Glomerular endothelial cell (primary cell): Measurements from ENCODE around the gene CISTR. TPM values are rescaled to one million over a fixed set of nuclear protein-coding genes. Genes with fewer than 3 reads are reported as not detected.
"Not testable (repeated sequence)": the region's sequence is repeated elsewhere in the genome, so short reads cannot be mapped to it uniquely, and the experiment has no call there.

Source experiments
- DNase-seq: peaks from one replicate; pipeline ENCODE4 v3.0.0-alpha.2; 2011; ENCODE audit warnings: low read depth, low spot score; ENCODE audit errors: extremely low read depth
- total RNA-seq: library from RNA; depleted of rRNA; stranded (reverse); fragments of >200 nt; gene quantifications from 2 replicates; pipeline ENCODE4 v1.2.3, GENCODE V29; 2015

The CISTR gene
- total RNA-seq, 1 donor from 2014 or later = not detected

DNA sequence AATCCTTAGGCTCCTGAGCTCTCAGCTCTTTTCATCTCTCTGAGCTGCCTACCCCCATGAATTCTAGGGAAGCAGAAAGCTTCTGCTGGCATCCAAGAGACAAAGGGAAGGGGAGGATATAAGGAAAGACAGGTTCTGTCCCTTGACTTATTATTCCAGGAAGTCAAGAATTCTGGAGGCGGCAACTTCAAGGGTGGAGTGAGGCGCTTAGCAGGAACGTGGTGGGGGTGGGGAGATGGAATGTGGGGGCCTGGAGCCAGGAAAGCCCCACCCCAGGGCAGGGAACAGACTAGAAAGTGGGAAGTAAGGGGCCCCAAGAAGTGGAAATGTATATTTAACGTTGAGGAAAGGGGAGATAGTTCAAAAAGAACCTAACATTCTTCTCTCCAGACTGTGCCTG, 26.0 kb downstream of the CISTR start:
- DNase-seq = no peak

GRCh38 chr12:53722450-53723041, 29.2 kb downstream of the CISTR start:
- no peak for DNase-seq

GRCh38 chr12:53720946-53721345, 30.8 kb downstream of the CISTR start:
- DNase-seq = no peak

- DNase-seq = no peak
Measured at GRCh38 chr12:53719649-53720048, 32.1 kb downstream of the CISTR start.

GRCh38 chr12:53718567-53718966, 33.2 kb downstream of the CISTR start:
- DNase-seq = not testable (repeated sequence)

DNA sequence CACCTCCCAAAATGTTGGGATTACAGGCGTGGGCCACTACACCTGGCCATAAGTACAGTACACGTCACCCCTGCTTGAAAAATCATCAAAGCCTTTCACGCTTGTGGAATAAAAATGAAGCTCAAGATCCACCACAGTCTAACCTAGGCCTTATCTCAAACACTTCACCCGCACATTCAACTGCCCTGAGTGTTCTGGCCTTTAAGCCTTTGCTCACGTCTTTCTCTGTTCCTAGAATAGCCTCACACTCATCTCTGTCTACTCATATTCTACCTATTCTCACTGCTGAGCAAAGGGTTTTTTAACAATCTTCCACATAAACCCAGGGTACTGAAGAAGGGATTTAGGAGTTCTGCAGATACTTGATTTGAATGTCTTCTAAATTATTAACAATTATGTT, 34.5 kb downstream of the CISTR start:
- no peak for DNase-seq

- no peak for DNase-seq
Measured at GRCh38 chr12:53714004-53714403, 37.8 kb downstream of the CISTR start.

- no peak for DNase-seq
Measured at GRCh38 chr12:53713516-53713915, 38.3 kb downstream of the CISTR start.

DNA sequence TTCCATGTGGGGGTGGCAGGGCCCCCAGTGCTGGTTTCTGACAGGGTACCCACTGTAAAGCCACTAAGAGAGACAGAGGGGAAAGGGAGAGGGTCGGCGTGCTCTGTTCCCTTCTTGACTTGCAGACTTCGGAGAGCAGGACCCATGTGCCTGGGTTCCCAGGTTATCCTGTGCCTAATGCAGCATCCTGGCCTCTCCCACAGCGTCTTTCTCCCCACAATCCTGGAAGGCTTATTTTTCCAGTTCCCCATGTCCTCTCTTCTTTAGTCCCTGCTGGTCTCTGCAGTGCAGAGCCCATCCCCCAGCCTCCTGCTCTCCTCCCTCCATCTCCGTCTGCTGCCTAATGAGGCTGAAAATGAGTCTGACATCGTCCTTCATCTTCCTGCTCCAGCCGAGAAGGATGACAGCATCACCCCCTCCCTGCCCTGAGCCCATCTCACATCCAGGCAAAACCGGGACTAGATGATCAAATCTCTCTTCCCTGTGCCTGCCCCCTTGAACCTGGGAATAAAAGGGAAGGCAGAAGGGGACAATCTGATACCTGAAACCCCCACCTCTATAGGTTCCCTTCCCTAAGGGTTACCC, 39.6 kb downstream of the CISTR start:
- DNase-seq = no peak

DNA sequence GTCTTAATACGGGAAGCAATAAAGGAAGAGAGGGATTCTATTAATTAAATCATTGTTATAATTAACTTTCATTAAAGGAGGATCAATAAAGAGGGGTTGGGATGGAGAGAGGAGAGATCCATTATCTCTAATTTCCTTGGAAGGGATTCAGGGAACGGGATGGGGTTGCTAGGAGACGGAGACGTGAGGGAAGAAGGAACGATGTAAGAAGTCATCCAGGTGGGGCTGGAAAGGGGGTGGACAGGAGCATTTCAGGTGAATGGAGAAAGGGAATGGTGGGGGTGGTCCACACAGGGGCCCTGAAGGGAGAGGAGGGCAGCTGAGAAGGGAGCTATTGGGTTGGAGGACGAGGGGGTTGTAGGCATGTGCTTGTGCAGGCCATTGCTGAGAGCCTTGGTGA, 41.7 kb downstream of the CISTR start:
- no peak for DNase-seq

DNA sequence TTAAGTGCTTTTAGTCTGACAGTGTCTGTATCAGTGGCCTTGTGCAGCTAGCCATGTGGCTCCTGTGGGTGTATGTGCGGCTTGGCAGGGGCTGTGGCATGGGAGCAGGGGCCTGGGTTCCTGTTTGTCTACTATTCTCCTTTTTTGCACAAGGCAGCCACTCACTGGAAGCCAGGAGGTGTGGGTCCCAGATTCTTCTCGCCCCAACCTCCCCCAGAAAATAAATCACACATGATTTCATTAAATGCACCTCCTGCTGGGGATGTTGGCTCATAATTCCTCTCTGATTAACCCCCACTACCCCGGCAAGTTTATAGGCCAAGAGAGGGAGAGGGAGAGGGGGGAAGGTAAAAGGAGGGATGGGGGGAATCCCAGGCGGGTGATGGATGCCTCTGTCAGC, 42.1 kb downstream of the CISTR start:
- DNase-seq = no peak

DNA sequence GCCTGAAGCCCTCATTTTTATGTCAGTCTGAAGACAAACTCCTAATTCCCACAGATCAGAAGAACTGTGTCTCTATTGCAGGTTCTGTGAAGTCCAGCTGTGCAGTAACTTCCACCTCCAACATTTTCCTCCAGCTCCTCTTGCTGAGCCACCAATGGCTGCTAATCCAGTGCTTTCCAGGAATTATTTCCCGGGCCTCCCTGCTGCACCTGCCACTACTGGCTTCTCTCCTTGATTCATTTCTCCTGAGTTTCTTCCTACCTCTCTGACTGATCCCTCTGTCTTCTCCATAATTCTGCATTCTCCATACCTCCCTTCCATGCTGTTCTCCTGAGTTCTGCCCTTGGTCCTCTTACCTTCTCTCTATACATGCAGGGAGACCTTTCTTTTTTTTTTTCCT, 45.7 kb downstream of the CISTR start:
- DNase-seq = no peak

DNA sequence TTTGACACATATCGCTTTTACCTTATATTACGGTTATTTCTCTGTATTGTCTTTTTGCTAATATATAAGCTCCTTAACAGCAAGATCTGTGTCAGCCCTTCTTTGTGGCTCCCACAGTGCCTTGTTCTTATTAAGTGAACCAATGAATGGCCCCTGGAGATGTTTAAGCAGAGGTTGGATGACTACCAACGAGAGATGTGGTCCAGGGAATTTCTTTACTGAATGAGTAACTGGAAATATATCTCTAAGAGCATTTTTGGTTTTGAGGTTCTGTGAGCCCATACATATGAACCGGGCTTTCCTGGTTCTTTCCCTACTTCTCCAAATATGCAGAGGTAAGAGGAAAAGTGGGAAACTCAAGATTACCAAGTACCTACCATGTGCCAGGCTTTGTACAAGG, 48.0 kb downstream of the CISTR start:
- DNase-seq = no peak

- no peak for DNase-seq
Measured at GRCh38 chr12:53701518-53702264, 50.1 kb downstream of the CISTR start.

- no peak for DNase-seq
Measured at GRCh38 chr12:53700567-53700966, 51.2 kb downstream of the CISTR start.

GRCh38 chr12:53699678-53700025, 52.1 kb downstream of the CISTR start:
- DNase-seq = no peak

DNA sequence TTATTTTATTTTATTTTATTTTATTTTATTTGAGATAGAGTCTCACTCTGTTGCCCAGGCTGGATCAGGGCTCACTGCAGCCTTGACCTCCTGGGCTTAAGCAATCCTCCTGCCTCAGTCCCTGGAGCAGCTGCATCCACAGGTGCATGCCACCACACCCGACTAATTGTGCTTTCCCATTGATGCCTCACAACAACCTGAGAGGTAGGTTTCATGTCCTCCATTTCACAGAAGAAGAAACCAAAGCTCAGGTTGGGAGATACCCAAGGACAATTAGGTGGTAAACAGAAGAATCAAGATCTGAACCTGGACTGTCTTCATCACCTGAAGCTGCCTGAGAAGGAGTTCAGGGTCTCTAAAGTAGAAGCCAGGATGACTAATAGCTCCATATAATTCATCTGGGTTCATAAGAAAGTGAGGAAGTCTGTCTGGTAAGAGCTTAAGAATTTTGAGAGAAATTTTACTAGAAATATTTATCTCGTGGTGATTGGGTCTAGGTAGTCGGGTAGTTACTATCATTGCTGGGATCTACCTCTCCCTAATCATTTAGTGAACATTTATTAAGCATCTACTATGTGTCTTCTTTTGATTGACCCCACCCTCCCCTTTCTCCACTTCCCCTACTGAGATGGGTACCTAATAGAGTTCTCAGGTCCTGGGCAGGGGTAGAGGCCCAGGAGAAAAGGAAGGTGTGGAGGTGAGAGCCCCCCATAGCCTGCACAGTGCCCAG, 52.7 kb downstream of the CISTR start:
- DNase-seq = no peak

- DNase-seq = no peak
Measured at GRCh38 chr12:53696655-53697331, 55.0 kb downstream of the CISTR start.
